Measurements from ENCODE around the gene FAM110D. TPM values are rescaled to one million over a fixed set of nuclear protein-coding genes. Genes with fewer than 3 reads are reported as not detected.

FAM110D gene
- total RNA-seq, 1 experiment from 2014 or later: 0.46 TPM

DNA sequence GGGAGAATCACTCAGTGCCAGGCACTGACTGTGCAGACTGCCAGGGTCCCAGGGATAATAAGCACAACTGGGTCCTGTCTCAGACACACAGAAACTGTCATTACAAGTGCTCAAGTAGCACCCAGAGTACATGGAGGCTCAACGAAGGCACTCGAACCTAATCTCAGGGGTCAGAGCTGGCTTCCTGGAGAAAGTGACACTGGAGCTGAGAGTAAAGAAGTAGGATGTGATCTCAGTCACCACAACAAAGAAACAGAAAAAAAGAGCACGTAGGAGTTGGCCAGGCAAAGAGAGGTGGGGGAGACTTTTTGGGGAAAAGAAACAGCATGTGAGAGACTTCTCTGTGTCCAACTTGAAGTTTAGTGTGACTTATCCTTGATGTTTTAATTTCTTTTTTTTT, 32.9 kb downstream of the FAM110D start:
- DNase-seq: no peak
- Mint-ChIP-seq H3K4me3 (no peak overlapping the region; a peak in 1 of 5 replicates), H3K9me3 (no peaks in the 10 kb centered on the region), H3K27me3 (ENCODE audit: low read depth) (peaks cover 2% of the 10 kb centered on the region), H3K4me1 (peaks cover 13 to 19% of the 10 kb centered on the region in 2 experiments), H3K36me3 (ENCODE audit: insufficient read depth in 1 of 3, low read depth in 3 of 3) (peaks cover 5 to 16% (median 6%) of the 10 kb centered on the region in 3 experiments; a peak in 5 of 7 replicates), H3K27ac (no peak overlapping the region)
- Histone ChIP-seq H3K9ac (ENCODE audit: extremely low read depth, insufficient read length, low read length) (no peak overlapping the region), H3K23ac (ENCODE audit: insufficient read length, low read depth, low read length) (no peak overlapping the region), H3K4me2 (ENCODE audit: insufficient read depth, insufficient read length, low read length) (no peak overlapping the region), H3K27me3 (ENCODE audit: insufficient read depth, low read length) (no peaks in the 10 kb centered on the region), H3K18ac (ENCODE audit: insufficient read length, low read depth, low read length) (no peak overlapping the region), H3K79me1 (ENCODE audit: insufficient read depth, low read depth, low read length, poor library complexity, severe bottlenecking) (no peaks in the 10 kb centered on the region), H3K23me2 (ENCODE audit: insufficient read length, low read depth, low read length, poor library complexity, severe bottlenecking) (no peaks in the 10 kb centered on the region), H4K5ac (ENCODE audit: insufficient read length, low read depth, low read length) (no peak overlapping the region), H2BK12ac (ENCODE audit: insufficient read length, low read depth, low read length) (no peak overlapping the region), H4K20me1 (ENCODE audit: control insufficient read depth, insufficient read depth, insufficient read length) (no peaks in the 10 kb centered on the region), H2BK5ac (ENCODE audit: insufficient read length, low read length) (no peak overlapping the region), H4K8ac (replicated peaks; ENCODE audit: insufficient read length, low read depth, low read length) (no peak overlapping the region), H3K79me2 (ENCODE audit: insufficient read depth, low read length) (no peaks in the 10 kb centered on the region), H3K4ac (ENCODE audit: low read depth, low read length) (no peak overlapping the region), H3K9me3 (ENCODE audit: control insufficient read depth, low read depth, low read length) (no peaks in the 10 kb centered on the region), H2BK15ac (ENCODE audit: low read depth, low read length) (no peak overlapping the region), H2AK5ac (ENCODE audit: insufficient read length, low read length) (no peak overlapping the region), H4K91ac (ENCODE audit: insufficient read length, low read depth, low read length) (no peak overlapping the region), H3K27ac (ENCODE audit: insufficient read length, low read depth, low read length) (no peak overlapping the region), H2BK120ac (ENCODE audit: low read depth, low read length, poor library complexity, severe bottlenecking) (no peak overlapping the region), H2AFZ (ENCODE audit: low read length) (no peak overlapping the region), H3K4me1 (ENCODE audit: insufficient read depth, low read length) (no peaks in the 10 kb centered on the region), H2BK20ac (ENCODE audit: low read depth, low read length, poor library complexity, severe bottlenecking) (no peak overlapping the region), H3K14ac (ENCODE audit: insufficient read depth, low read length) (no peak overlapping the region), H3K56ac (ENCODE audit: insufficient read length, low read depth, low read length) (no peak overlapping the region), H3T11ph (ENCODE audit: low read length) (no peak overlapping the region)
- TF ChIP-seq, protein P1, sequence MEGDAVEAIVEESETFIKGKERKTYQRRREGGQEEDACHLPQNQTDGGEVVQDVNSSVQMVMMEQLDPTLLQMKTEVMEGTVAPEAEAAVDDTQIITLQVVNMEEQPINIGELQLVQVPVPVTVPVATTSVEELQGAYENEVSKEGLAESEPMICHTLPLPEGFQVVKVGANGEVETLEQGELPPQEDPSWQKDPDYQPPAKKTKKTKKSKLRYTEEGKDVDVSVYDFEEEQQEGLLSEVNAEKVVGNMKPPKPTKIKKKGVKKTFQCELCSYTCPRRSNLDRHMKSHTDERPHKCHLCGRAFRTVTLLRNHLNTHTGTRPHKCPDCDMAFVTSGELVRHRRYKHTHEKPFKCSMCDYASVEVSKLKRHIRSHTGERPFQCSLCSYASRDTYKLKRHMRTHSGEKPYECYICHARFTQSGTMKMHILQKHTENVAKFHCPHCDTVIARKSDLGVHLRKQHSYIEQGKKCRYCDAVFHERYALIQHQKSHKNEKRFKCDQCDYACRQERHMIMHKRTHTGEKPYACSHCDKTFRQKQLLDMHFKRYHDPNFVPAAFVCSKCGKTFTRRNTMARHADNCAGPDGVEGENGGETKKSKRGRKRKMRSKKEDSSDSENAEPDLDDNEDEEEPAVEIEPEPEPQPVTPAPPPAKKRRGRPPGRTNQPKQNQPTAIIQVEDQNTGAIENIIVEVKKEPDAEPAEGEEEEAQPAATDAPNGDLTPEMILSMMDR (conservative IDR thresholded peaks at IDR 0.05): no peak
- WGBS (ENCODE audit: extremely low coverage, insufficient read length, low lambda C conversion rate): no CpG with 5 or more reads among the region's 3 CpGs

Data from H9 (cell line).